CD4-positive, alpha-beta T cell treated with Interleukin-17A for 4 hours (primary cell): Measurements from ENCODE around the gene HOXD3.

ENCODE experiments used
- DNase-seq: peaks from one replicate; pipeline ENCODE4 v3.0.0-alpha.2; 2020; ENCODE audit warnings: mixed read lengths

HOXD3 gene

DNA sequence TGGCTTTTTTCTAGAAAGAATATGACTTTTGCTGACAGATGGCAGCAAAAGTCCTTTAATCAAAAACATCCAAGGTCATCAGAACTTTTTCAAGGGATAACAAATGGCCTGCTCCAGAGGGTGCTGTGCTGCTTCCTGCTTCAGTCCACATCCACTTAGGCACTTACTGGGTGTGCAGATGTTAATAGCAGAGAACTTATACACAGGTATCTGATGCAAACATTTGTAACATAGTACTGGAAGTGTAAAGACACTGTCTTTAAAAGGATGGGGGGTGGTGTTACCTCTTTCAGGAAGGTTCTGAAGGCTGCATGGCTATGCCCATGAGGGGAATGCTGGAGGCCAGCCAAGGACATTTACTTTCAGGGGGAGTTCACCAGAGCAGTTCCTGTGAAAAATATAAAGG lies 22.1 kb upstream of the HOXD3 start:
- no peak for DNase-seq

GRCh38 chr2:176136374-176137251 lies 20.5 kb upstream of the HOXD3 start:
- DNase-seq = no peak

DNA sequence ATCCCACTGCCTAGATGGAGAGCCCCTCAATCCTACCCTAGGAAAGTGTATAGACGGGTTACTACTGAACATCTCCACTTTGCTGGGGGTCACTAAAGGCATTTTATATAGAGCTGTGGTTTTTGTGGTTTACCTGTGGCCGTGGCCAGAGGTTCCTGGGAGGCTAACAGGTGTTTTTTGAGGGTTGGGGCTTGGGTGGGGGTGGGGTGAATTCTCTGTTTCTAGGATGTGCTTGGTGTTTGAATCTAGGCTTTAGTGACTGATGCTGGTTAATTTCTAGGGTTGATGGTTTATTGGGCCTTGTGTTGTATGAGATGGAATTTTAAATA lies 19.9 kb upstream of the HOXD3 start:
- no peak for DNase-seq

- no peak for DNase-seq
Measured at GRCh38 chr2:176137906-176138305, 19.2 kb upstream of the HOXD3 start.

GRCh38 chr2:176138526-176138922 lies 18.6 kb upstream of the HOXD3 start:
- DNase-seq = no peak

DNA sequence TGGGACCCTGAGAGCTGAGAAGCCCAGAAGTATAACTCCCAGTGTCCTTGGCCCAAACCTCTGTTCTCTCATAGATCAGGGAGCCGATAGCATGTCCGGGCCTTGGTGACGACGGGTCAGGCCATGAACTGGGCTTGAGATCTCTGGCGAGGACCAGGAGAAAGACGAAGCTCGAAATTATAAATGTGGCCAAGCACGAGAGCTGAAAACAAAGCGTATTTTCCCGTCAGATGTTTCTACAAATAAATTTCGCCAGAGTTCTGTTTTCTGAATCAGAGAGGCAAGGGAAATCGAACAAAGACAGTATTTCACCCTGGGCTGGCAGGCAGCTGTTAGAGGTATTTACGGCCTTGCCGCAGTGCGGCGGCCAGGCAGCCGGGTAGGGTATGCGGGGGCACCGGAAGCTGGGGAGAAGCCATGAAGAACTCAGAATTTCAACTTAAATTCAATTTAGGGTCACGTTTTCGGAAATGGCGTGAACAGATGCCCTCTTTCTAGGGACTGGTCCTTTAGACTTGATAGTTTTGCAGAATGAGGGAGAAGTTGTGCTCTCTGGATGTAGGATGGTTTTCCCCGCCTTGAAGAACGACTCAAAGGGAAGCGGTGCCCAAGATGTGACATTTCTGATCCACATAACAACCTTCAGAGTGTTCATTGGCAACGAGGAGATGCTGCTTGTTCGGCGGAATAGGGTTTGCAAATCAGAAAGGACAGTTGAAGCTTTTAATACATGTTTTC lies 18.0 kb upstream of the HOXD3 start:
- no peak for DNase-seq

DNA sequence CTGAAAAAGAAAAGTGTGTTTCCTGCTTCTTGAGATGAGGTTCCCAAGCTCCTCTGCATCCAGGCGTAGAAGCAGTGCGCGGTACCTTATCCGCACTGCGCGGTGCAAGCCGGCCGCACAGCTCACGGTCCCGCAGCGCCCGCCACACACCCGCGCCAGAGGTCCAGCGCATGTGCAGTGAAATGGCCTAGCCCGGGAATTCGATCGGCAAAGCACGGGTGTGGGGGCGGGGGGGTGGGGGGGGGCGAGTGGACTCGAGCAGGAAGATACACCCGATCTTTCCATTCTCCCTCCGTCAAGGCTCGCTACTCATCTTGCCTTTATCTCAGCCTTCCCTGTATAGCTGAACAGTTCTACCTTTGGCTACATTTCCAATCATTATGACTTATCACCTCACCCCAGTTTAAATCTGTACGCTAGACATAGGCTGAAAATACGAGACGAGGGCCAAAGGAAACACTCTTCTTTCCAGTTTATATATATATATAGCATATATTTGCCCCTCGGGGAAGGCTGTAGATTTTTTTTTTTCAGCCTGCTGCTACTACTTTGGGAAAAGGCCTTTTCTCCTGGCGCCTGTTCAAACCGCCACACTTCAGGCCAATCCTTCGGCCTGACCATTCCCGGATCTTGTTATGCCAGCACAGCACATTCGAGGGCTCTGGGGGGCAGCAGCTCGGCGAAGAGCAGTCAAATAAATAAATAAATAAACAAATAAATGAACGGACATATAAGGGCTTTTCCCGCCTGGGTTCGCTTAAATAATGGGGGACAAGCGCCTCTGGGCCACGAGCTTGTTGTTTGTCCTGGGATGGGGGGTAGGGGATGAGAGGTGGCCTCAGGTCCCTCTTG lies 17.2 kb upstream of the HOXD3 start:
- no peak for DNase-seq

GRCh38 chr2:176140513-176141317 lies 16.4 kb upstream of the HOXD3 start:
- DNase-seq = peak; percentile 62

DNA sequence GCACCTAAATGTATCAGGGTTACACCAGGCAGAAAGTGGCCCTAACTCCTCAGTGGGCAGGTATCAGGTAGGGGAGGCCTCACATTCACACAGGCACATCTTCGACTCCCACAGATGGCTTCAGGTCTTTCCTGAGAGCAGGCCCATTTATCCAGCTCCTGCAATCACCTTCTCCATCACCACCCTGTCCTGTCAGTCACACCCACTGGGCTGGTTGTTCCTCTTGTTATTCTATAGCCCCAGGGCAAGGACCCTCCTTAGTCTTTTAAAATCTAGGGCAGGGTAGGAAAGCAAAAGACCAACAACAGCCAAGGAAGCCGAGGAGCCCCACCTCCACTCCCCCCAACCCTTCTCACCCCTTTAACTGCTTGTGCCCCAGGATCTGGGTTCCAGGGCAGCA lies 14.8 kb upstream of the HOXD3 start:
- DNase-seq = no peak

DNA sequence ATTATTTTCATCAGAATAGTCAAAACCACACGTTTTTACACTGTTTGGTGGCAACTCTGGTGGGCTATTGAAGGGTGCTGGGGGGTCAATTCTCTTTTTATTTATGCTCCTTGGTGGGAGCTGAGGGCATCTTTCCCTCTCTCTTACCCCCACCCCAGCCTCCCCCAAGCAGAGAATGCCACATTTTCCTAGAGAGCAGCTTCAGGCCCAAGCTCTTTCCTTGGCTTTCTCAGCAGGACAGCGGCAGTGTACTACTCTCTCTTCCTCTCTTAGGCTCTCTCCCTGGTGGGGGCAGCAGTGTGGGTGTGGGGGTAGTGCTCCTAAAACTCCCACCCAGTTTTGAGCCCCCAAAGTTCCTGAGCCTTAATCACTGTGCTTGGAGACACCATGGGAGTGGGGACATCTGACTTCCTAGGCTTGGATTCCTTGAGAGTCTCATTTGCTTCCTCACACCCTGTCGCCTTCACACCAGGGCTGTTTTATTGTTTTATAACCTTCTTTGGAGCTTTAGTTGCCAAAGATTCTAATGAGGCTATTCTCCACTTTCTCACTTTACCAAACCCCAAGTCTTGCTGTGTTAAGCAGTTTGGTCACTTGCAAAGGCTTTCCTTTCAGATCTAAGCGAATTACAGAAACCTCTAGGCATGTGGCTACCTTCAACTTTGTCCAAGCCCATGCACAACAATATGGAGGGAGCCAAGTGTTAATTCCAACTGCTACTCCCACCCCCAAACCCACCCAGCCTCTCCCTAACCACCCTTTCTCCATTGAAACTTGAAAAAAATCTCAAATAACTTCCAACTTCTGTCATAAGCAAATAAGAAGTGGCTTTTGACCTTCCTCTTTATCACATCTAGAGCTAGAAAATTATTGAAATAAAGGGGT lies 11.8 kb upstream of the HOXD3 start:
- DNase-seq = no peak

DNA sequence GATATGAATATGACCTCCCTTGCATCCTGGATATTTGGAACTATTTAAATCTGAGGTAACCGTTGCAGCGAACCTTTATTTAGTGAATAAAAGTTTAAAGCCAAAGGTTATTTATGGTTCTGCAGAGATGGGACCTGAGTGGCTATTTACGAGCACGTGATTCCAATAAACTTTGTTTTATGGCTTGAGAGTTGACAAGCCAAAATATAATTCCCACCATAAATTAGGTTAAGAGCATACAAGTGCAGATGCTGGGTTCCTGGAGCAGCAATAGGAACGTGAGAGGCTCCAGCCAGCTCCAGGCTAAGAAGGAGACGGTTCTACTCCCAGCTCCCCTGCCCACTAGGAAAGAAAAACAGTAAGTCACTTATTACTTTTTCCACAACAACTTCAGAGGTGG lies 11.0 kb upstream of the HOXD3 start:
- DNase-seq = no peak

- DNase-seq = no peak
Measured at GRCh38 chr2:176146645-176147044, 10.5 kb upstream of the HOXD3 start.

DNA sequence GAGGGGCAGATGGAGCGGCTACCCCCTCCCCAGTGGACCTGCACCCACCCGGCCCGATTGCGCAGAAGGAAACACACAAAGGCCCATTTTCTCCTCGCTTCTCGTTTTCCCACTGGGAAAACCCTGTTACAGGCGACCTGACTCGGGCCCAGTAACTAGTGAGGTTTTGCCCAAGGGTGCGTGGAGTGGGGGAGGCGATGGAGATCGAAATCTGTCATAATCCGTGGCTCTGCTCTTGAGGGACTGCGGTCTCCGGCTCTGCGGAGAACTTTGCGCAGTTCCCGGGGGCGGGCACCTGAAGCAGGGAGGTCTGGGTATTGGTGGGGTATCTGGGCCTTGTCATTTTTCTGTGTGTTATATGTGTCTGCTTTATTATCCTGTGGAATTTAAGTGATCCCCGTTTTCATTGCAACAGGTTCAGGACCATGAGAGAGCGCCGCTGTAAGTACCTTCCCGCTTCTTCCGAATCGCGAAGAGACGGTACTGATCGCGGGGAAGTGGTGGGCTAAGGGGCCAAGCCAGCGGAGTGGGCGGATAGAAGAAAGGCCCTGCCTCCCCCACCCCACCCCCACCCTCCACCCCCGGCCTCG lies 9.8 kb upstream of the HOXD3 start:
- DNase-seq = no peak

DNA sequence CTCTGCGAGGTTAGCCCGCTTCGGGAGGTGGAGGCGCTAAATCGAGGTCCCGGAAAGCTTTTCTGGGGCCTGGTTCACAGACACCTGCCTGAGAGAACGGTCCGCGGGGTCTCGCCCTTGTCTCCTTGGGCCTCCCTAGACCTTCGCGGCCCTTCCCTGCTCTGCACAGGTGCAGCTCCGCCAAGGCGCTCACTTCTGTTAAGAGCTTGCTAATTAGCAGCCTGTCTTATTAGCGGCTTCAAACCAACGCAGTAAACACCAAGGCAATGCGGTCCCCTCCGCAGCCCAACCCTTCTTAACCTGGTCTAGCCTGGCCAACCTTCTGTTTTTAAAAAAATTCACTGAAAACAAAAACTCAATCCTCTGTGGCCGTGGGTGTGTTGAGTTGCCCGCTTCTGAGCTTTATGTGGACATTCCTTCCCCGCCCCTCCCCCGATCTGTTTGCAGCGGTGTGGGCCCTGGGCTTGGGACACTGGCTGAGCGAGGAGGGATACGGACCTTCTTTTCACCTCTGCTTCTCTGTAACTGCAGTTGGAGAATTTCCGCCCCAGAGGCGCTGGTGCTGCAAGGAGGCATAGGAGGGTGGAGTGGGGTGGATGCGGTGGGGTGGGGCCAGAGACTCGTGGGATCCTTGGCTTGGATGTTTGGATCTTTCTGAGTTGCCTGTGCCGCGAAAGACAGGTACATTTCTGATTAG lies 9.2 kb upstream of the HOXD3 start:
- no peak for DNase-seq

DNA sequence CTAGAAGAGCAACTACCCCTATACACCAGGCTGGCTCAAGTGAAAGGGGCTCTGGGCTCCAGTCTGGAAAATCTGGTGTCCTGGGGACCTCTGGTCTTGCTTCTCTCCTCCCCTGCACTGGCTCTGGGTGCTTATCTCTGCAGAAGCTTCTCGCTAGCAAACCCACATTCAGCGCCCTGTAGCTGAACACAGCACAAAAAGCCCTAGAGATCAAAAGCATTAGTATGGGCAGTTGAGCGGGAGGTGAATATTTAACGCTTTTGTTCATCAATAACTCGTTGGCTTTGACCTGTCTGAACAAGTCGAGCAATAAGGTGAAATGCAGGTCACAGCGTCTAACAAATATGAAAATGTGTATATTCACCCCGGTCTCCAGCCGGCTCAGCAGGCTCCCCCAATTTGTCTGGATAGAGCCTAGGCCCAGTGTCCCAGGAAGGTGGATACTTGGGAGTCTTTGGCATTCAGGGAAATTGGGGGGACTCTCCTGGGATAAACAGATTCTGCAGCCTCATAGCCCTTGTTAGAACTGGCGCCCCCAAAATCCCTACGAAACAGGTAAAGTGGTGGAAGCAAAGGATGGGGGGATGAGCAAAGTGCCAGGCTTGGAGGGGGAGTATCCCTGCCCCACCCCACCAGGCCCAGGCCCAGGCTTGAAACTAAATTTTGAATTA lies 8.2 kb upstream of the HOXD3 start:
- no peak for DNase-seq

DNA sequence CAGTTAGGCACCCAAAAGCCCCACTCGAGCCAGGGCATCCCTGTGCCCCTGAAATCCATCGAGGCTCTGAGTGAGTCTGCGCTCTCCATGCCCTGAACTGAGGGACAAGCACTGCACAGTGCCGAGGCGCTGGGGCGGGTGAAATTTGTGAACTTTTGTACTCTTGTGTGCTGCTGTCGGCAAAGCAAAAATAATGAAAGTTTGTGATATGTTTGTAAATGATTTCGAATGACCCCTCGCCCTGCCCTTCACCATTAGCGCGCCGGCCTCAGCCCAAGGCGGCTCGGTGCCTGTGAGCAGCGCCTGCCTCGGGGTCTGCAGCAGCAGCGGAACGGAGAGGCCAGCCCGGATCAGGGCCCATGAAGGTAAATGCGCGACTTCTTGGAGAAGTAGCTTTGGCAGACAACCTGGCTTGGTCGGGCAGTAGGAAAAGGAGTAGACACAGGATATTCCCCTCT lies 7.6 kb upstream of the HOXD3 start:
- DNase-seq = no peak

- no peak for DNase-seq
Measured at GRCh38 chr2:176149939-176150583, 7.0 kb upstream of the HOXD3 start.

DNA sequence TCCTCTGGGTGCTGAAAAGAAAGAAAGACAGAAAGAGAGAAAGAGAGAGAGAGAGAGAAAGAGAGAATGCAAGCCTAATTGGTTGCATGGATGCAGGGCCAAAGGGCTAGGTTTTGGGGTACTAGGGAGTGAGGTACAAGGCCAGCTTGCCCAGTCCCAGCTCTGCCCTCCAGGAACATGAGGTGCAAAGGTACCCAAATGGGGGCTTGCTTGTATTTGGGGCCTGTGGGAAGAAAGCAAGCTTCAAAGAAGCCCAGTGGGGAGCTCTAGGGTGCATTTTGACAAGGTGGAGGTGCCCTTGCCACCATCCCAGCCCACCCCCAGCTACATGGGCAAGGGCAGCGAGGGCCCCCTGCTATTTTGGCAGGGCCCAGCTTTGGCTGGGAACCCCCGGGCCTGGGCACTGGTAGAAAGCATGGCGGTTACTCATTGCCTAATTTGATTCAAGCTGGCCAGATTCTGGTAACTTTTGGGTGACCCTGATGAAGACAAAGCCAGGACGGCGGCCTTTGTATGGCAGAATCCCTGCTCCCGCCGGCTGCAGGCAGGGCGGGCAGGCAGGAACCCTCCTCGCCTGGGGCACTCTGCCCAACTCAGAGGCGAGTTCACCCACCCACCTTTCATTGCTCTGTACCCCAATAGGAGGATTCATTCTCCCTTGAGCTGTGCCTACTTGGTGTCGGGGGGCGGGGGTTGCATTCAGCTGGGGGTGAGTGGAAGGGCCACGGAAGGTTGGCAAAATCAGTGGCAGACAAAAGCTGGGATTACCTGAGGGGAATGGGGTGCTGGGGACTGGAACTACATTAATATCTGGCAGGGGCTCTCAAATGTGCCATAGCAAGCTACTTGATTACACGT lies 6.3 kb upstream of the HOXD3 start:
- no peak for DNase-seq
